H1 (cell line): ENCODE results near the gene PLA2G4D.

Experiments
- GABPA ChIP-seq: IDR thresholded peaks from 2 replicates; pipeline ENCODE4 v1.6.1; 2011; ENCODE audit warnings: mild to moderate bottlenecking, low read length, moderate library complexity, borderline replicate concordance; ENCODE audit not compliant: insufficient read depth
- YY1 ChIP-seq: IDR thresholded peaks from 2 replicates; pipeline ENCODE4 v1.6.1; 2011; ENCODE audit warnings: low read depth, mild to moderate bottlenecking, low read length

DNA sequence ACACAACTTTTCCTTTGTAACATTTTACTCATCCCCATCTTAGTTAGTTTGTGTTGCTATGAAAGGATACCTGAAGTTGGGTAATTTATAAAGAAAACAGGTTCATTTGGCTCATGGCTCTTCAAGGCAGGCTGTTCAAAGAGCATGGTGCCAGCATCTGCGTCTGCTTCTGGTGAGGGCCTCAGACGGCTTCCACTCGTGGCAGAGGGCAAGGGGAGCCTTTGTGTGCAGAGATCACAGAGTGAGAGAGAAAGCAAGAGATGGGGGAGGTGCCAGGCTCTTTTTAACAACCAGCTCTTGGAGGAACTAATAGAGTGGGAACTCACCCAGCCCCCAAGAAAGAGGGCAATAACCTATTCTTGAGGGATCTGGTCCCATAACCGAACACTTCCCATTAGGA, 39.0 kb upstream of the PLA2G4D start:
- TF ChIP-seq GABPA = no peak
- no peak for TF ChIP-seq YY1
